SU-DHL-6 (cell line): ENCODE measurements around the gene CELA2A.
"Not testable (repeated sequence)": the region's sequence is repeated elsewhere in the genome, so short reads cannot be mapped to it uniquely, and the experiment has no call there.

ENCODE experiments used
- H2AFZ ChIP-seq: fragments of 200-600 bp; sonication (generic); 2 replicates; pipeline ENCODE4 v1.6.1; 2014; ENCODE audit warnings: low read depth, mild to moderate bottlenecking, moderate library complexity, mixed read lengths, antibody characterized with exemption, low read length; ENCODE audit not compliant: severe bottlenecking
- H3F3A ChIP-seq: fragments of 200-600 bp; shearing (Covaris generic); 2 replicates; pipeline ENCODE4 v1.6.0; 2016; ENCODE audit warnings: antibody characterized with exemption, mild to moderate bottlenecking; ENCODE audit not compliant: insufficient read depth
- H3K27ac ChIP-seq: fragments of 200-600 bp; sonication (generic); 2 replicates; pipeline ENCODE4 v1.5.1; 2016; ENCODE audit warnings: low read depth, mild to moderate bottlenecking, low read length, moderate library complexity, mixed read lengths
- H3K27me3 ChIP-seq: fragments of 200-600 bp; sonication (generic), shearing (Covaris generic); 2 replicates; pipeline ENCODE4 v1.6.0; 2014; ENCODE audit warnings: mild to moderate bottlenecking, low read length
- H3K36me3 ChIP-seq: fragments of 200-600 bp; sonication (generic); 2 replicates; pipeline ENCODE4 v1.6.1; 2014; ENCODE audit warnings: mild to moderate bottlenecking, low read length, mixed read lengths
- H3K4me2 ChIP-seq: fragments of 300-600, 200-600 bp; shearing (Covaris generic), sonication (generic); 2 replicates; pipeline ENCODE4 v1.6.0; 2014; ENCODE audit warnings: low read length, low read depth, mild to moderate bottlenecking; ENCODE audit not compliant: poor library complexity, severe bottlenecking
- H3K4me3 ChIP-seq: fragments of 200-600 bp; sonication (generic); 2 replicates; pipeline ENCODE4 v1.5.1; 2014; ENCODE audit warnings: antibody characterized with exemption, low read length, mild to moderate bottlenecking, mixed read lengths; ENCODE audit not compliant: insufficient read depth, poor library complexity, severe bottlenecking
- H3K79me2 ChIP-seq: fragments of 200-600 bp; sonication (generic); 2 replicates; pipeline ENCODE4 v1.6.1; 2014; ENCODE audit warnings: mild to moderate bottlenecking, low read length, moderate library complexity; ENCODE audit not compliant: insufficient read depth
- H3K9ac ChIP-seq: fragments of 200-600 bp; sonication (generic); 2 replicates; pipeline ENCODE4 v1.7.0; 2014; ENCODE audit warnings: mild to moderate bottlenecking, low read length
- H3K9me2 ChIP-seq: fragments of 200-600 bp; sonication (generic); replicated peaks from 2 replicates; pipeline ENCODE4 v1.6.1; 2014; ENCODE audit warnings: low read length; ENCODE audit not compliant: insufficient read depth
- H3K9me3 ChIP-seq: fragments of 200-600 bp; sonication (generic); 2 replicates; pipeline ENCODE4 v1.6.1; 2014; ENCODE audit warnings: low read length, mixed read lengths; ENCODE audit not compliant: insufficient read depth
- H4K20me1 ChIP-seq: fragments of 200-600 bp; sonication (generic); 2 replicates; pipeline ENCODE4 v1.6.1; 2014; ENCODE audit warnings: low read depth, mild to moderate bottlenecking, antibody characterized with exemption, low read length, moderate library complexity, mixed read lengths
- CTCF ChIP-seq: fragments of 200-600 bp; sonication (generic); IDR thresholded peaks from one replicate; pipeline ENCODE4 v1.5.1; 2017; ENCODE audit warnings: antibody characterized with exemption, mild to moderate bottlenecking, low read length, moderate library complexity; ENCODE audit not compliant: insufficient read depth, poor library complexity, severe bottlenecking
- EZH2phosphoT487 ChIP-seq: fragments of 200-600 bp; sonication (generic), shearing (Covaris generic); conservative IDR thresholded peaks from 2 replicates; pipeline ENCODE4 v1.6.1; 2018; ENCODE audit warnings: mild to moderate bottlenecking, antibody characterized with exemption, low read length, moderate library complexity, mixed read lengths

The CELA2A gene

GRCh38 chr1:15513192-15513591 lies 56.7 kb downstream of the CELA2A start:
- Histone ChIP-seq H4K20me1 (no peaks in the 10 kb centered on the region), H3K4me3 (no peak overlapping the region), H3K79me2 (no peaks in the 10 kb centered on the region), H3K9me2 (no peaks in the 10 kb centered on the region), H3K9ac (no peak overlapping the region), H3K27me3 (no peaks in the 10 kb centered on the region), H3K36me3 (no peaks in the 10 kb centered on the region), H3K9me3 (no peaks in the 10 kb centered on the region), H2AFZ (no peak overlapping the region), H3F3A (no peaks in the 10 kb centered on the region), H3K27ac (no peak overlapping the region), H3K4me2 (no peak overlapping the region)
- TF ChIP-seq CTCF = no peak
- no peak for TF ChIP-seq EZH2phosphoT487

GRCh38 chr1:15513919-15514318 lies 57.4 kb downstream of the CELA2A start:
- H3K4me3 ChIP-seq = no peak overlapping the region
- H3K27me3 ChIP-seq = no peaks in the 10 kb centered on the region
- H3K9ac ChIP-seq = no peak overlapping the region
- no peaks in the 10 kb centered on the region for H3K79me2 ChIP-seq
- H3K36me3 ChIP-seq = no peaks in the 10 kb centered on the region
- H2AFZ ChIP-seq = no peak overlapping the region
- no peak overlapping the region for H3K4me2 ChIP-seq
- no peaks in the 10 kb centered on the region for H3K9me3 ChIP-seq
- no peaks in the 10 kb centered on the region for H3K9me2 ChIP-seq
- H4K20me1 ChIP-seq = no peaks in the 10 kb centered on the region
- no peak for TF ChIP-seq CTCF
- no peak for TF ChIP-seq EZH2phosphoT487
- no peaks in the 10 kb centered on the region for H3F3A ChIP-seq
- H3K27ac ChIP-seq = no peak overlapping the region

- H3K79me2 ChIP-seq, H3K4me2 ChIP-seq: not testable (repeated sequence)
Observed at GRCh38 chr1:15514557-15514956, 58.0 kb downstream of the CELA2A start.

GRCh38 chr1:15515022-15515663 lies 58.6 kb downstream of the CELA2A start:
- Histone ChIP-seq H3K27ac (no peak overlapping the region), H3K9me3 (no peaks in the 10 kb centered on the region), H3F3A (no peaks in the 10 kb centered on the region), H4K20me1 (no peaks in the 10 kb centered on the region), H3K79me2 (no peaks in the 10 kb centered on the region), H3K36me3 (no peaks in the 10 kb centered on the region), H3K9ac (no peak overlapping the region), H3K9me2 (no peaks in the 10 kb centered on the region), H2AFZ (no peak overlapping the region), H3K4me3 (no peak overlapping the region), H3K27me3 (no peaks in the 10 kb centered on the region), H3K4me2 (no peak overlapping the region)
- TF ChIP-seq EZH2phosphoT487 (no peak), CTCF (no peak)

More at GRCh38 chr1:15514557-15514956, 58.0 kb downstream of the CELA2A start:
- not testable (repeated sequence) for H3K9me2 ChIP-seq, H3K9me3 ChIP-seq, H3K4me3 ChIP-seq, H3F3A ChIP-seq, H3K27me3 ChIP-seq, H2AFZ ChIP-seq, H3K27ac ChIP-seq, H3K36me3 ChIP-seq, H3K9ac ChIP-seq, H4K20me1 ChIP-seq
